ENCODE measurements around the gene AFF1. TPM values are rescaled to one million over a fixed set of nuclear protein-coding genes. Genes with fewer than 3 reads are reported as not detected.

AFF1 gene
- total RNA-seq, 4 donors from 2014 or later: 22.9 to 47.1 (median 34.0) TPM

DNA sequence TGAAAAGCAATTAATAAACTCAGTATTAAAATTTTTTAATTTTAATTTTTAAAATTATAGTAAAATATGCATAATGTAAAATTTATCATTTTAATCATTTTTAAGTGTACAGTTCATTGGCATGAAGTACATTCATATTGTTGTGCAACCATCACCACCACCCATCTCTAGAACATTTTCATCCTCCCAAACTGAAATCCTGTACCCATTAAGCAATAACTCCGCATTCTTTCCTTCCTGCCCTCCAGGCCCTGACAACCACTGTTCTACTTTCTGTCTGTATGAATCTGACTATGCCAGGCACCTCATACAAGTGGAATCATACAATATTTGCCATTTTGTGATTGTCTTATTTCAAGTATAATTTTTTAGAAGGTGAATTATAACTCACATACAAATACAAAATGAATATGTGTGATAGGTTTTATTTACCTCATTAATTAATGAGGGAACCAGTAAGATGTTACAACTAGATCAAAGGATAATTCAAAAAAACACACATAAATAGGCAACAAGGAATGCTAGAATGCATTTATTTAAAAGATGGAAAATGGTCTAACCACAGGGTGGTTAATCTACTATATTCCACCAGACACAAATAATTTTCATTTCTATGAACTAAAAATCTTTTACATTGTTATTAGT lies 13.1 kb upstream of the AFF1 start:
- no peaks in the 10 kb centered on the region for H3K36me3 ChIP-seq
- H3K27ac ChIP-seq: no peak overlapping the region
- TF ChIP-seq, protein P1, sequence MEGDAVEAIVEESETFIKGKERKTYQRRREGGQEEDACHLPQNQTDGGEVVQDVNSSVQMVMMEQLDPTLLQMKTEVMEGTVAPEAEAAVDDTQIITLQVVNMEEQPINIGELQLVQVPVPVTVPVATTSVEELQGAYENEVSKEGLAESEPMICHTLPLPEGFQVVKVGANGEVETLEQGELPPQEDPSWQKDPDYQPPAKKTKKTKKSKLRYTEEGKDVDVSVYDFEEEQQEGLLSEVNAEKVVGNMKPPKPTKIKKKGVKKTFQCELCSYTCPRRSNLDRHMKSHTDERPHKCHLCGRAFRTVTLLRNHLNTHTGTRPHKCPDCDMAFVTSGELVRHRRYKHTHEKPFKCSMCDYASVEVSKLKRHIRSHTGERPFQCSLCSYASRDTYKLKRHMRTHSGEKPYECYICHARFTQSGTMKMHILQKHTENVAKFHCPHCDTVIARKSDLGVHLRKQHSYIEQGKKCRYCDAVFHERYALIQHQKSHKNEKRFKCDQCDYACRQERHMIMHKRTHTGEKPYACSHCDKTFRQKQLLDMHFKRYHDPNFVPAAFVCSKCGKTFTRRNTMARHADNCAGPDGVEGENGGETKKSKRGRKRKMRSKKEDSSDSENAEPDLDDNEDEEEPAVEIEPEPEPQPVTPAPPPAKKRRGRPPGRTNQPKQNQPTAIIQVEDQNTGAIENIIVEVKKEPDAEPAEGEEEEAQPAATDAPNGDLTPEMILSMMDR (IDR thresholded peaks at IDR 0.05): no peak
- no peak for DNase-seq
- WGBS, 2 donors: 46 to 63% methylated on average over 1 of the region's 1 CpG
- no peaks in the 10 kb centered on the region for H3K9me3 ChIP-seq
- no peak overlapping the region for H3K4me3 ChIP-seq
- H3K4me1 ChIP-seq: peaks cover 2 to 18% (median 6%) of the 10 kb centered on the region in 3 donors
- H3K27me3 ChIP-seq: no peaks in the 10 kb centered on the region
- intact Hi-C loops (cut with DNase I): loop anchor here (5.0 kb wide), 1 partner anchor 171 kb away; no protein-coding TSS in a partner anchor

DNA sequence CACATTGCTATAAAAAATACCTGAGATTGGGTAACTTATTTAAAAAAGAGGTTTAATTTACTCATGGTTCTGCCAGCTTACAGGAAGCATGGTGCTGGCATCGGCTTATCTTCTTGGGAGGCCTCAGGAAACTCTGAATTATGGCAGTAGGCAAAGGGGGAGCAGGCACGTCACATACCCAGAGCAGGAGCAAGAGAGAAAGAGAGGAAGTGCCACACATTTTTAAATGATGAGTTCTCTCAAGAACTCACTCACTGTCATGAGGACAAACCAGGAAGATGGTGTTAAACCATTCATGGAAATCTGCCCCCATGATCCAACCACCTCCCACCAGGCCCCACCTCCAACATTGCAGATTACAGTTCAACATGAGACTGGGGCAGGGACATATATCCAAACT lies 10.0 kb upstream of the AFF1 start:
- no peak for DNase-seq
- intact Hi-C loops (cut with DNase I): loop anchor here (5.0 kb wide), 2 partner anchors 167 to 312 kb away; no protein-coding TSS in a partner anchor
- H3K27me3 ChIP-seq: no peaks in the 10 kb centered on the region
- TF ChIP-seq, protein P1 (IDR thresholded peaks at IDR 0.05): no peak
- no peak for TF ChIP-seq POLR2A (IDR thresholded peaks at IDR 0.05)
- H3K9me3 ChIP-seq: no peaks in the 10 kb centered on the region
- no peak overlapping the region for H3K27ac ChIP-seq
- peaks cover 15 to 40% (median 22%) of the 10 kb centered on the region in 3 donors for H3K4me1 ChIP-seq
- 25 to 45% methylated on average over 2 of the region's 2 CpGs for WGBS, 2 donors
- no peak overlapping the region for H3K4me3 ChIP-seq
- no peaks in the 10 kb centered on the region for H3K36me3 ChIP-seq

DNA sequence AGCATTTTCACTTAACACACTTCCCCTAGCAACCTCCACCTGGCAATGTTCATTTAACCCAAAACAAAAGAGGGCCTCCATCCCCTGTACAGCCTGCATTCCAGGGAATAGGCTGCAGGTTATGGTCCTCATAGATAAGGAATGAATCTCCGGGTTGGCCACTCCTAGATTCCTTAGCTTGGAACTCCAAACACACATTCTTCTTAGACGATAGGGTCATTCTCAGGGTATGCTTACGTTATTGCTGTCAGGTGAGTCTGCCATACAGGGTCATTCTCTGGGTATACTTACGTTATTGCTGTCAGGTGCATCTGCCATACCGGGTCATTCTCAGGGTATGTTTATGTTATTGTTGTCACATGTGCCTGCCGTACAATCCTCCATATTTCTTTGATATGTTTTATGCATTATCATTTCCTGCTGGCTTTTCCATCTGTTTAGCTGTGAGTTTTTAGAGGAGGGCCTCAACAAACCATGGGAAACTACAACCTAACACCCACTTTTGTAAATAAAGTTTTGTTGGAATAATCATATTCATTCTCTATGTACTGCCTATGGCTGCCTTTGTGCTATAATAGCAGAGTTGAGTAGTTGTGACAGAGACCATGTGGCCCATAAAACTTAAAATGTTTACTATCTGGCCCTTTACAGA lies 8.2 kb upstream of the AFF1 start:
- Histone ChIP-seq H3K9me3 (no peaks in the 10 kb centered on the region), H3K4me1 (peaks cover 15 to 39% (median 22%) of the 10 kb centered on the region in 3 donors), H3K36me3 (peaks cover 0 to 10% (median 0%) of the 10 kb centered on the region in 3 donors), H3K27me3 (no peaks in the 10 kb centered on the region), H3K27ac (peak overlapping the region; percentile 69 to 84 (median 74)), H3K4me3 (no peak overlapping the region)
- intact Hi-C loops (cut with DNase I): loop anchor here (5.0 kb wide), 1 partner anchor 311 kb away; no protein-coding TSS in a partner anchor
- WGBS, 2 donors: 76 to 85% methylated on average over 6 of the region's 6 CpGs
- DNase-seq: no peak
- no peak for TF ChIP-seq POLR2A (IDR thresholded peaks at IDR 0.05)
- TF ChIP-seq, protein P1 (IDR thresholded peaks at IDR 0.05): no peak

DNA sequence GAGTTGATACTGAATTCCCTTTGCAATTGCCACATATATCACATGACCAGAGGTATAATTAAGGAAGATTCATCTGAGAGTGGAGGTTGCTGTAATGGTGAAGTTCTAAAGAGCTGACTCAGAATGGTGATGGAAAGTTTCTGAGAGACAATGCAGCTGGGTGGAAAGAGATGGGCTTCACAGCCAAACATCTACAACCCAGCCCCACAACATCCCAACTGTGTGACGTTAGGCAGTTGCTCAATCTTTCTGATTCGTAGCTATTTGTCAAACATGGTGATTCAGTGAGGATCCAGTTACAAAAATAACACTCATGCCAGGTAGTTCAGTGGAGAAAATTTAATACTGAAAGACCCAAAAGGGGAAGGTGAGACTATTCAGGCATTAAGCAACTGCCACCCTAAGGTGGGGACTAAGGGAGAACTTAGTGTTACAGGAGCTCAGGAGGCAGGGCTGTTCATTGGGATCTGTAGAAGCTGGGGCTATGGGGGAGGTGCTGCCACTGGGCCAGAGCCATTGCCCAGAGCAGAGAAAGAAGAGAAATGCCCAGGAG lies 6.9 kb upstream of the AFF1 start:
- Histone ChIP-seq H3K27me3 (no peaks in the 10 kb centered on the region), H3K36me3 (peaks cover 0 to 14% (median 0%) of the 10 kb centered on the region in 3 donors), H3K27ac (peak overlapping the region; percentile 72 to 91 (median 80)), H3K4me3 (no peak overlapping the region), H3K9me3 (no peaks in the 10 kb centered on the region), H3K4me1 (peaks cover 15 to 27% (median 19%) of the 10 kb centered on the region in 3 donors)
- DNase-seq: no peak
- intact Hi-C loops (cut with DNase I): loop anchor here (5.0 kb wide), 1 partner anchor 309 kb away; no protein-coding TSS in a partner anchor
- 14 to 17% methylated on average over 2 of the region's 2 CpGs for WGBS, 2 donors
- TF ChIP-seq, protein P1 (IDR thresholded peaks at IDR 0.05): no peak
- TF ChIP-seq POLR2A (IDR thresholded peaks at IDR 0.05): no peak

All from esophagus squamous epithelium (tissue), 5 donors.